Renal pelvis (tissue), 12 donors: ENCODE data around the gene ZNF280D. TPM values are rescaled to one million over a fixed set of nuclear protein-coding genes. Genes with fewer than 3 reads are reported as not detected.
"Not testable (repeated sequence)": the region's sequence is repeated elsewhere in the genome, so short reads cannot be mapped to it uniquely, and the experiment has no call there.

ENCODE experiments used
- DNase-seq: peaks from one replicate; pipeline ENCODE4 v3.0.0-alpha.2; 2013
- long read RNA-seq, 16 experiments: transcript quantifications; one replicate each; lab custom pipeline, GENCODE V29; 2026
- polyA plus RNA-seq, 3 donors: library from polyadenylated mRNA; unstranded; fragments of 120-200 nt; gene quantifications; one replicate each; pipeline ENCODE4 v1.2.1, GENCODE V29; 2013; ENCODE audit not compliant: insufficient read length in 3 of 3

The ZNF280D gene
- polyA plus RNA-seq, result 10 to 100 TPM; 34.8 to 46.6 (median 44.6) TPM
- long read RNA-seq, donor 1, partial matches to known transcripts, result 0 of 1 reads
- long read RNA-seq, donor 1, other reads (novel, unspliced or antisense), result 0 of 1 reads
- long read RNA-seq, donor 2, partial matches to known transcripts, result 0 of 3 reads
- long read RNA-seq, donor 2, other reads (novel, unspliced or antisense), result 0 of 3 reads
- long read RNA-seq, donor 3, full-length matches to known transcripts, result 3 of 3 reads
- long read RNA-seq, donor 3, partial matches to known transcripts, result 0 of 3 reads
- long read RNA-seq, donor 3, other reads (novel, unspliced or antisense), result 0 of 3 reads
- long read RNA-seq, donor 4, partial matches to known transcripts, result 0 of 3 reads
- long read RNA-seq, donor 4, other reads (novel, unspliced or antisense), result 0 of 3 reads
- long read RNA-seq, donor 5, partial matches to known transcripts, result 0 of 1 reads
- long read RNA-seq, donor 5, other reads (novel, unspliced or antisense), result 0 of 1 reads
- long read RNA-seq, donor 6, partial matches to known transcripts, result 0 of 3 reads
- long read RNA-seq, donor 6, other reads (novel, unspliced or antisense), result 0 of 3 reads
- long read RNA-seq, donor 7, partial matches to known transcripts, result 0 of 2 reads
- long read RNA-seq, donor 7, other reads (novel, unspliced or antisense), result 0 of 2 reads
- long read RNA-seq, donor 8, full-length matches to known transcripts, result 4 of 4 reads
- long read RNA-seq, donor 8, partial matches to known transcripts, result 0 of 4 reads
- long read RNA-seq, donor 8, other reads (novel, unspliced or antisense), result 0 of 4 reads
- long read RNA-seq, donor 9, partial matches to known transcripts, result 0 of 2 reads
- long read RNA-seq, donor 9, other reads (novel, unspliced or antisense), result 0 of 2 reads
- long read RNA-seq, donor 10, partial matches to known transcripts, result 0 of 2 reads
- long read RNA-seq, donor 10, other reads (novel, unspliced or antisense), result 0 of 2 reads
- long read RNA-seq, donor 11, partial matches to known transcripts, result 0 of 3 reads
- long read RNA-seq, donor 11, other reads (novel, unspliced or antisense), result 0 of 3 reads
- long read RNA-seq, donor 12, transcript ZNF280D-208 (2 exons, 1,409 nt), result major isoform, 6 of 8 reads
- long read RNA-seq, donor 12, partial matches to known transcripts, result 0 of 8 reads
- long read RNA-seq, donor 12, other reads (novel, unspliced or antisense), result 0 of 8 reads
- long read RNA-seq, donor 13, partial matches to known transcripts, result 0 of 5 reads
- long read RNA-seq, donor 13, other reads (novel, unspliced or antisense), result 0 of 5 reads
- long read RNA-seq, donor 14, result 0 reads
- long read RNA-seq, donor 15, result 0 reads
- long read RNA-seq, donor 16, partial matches to known transcripts, result 0 of 4 reads
- long read RNA-seq, donor 16, other reads (novel, unspliced or antisense), result 0 of 4 reads

- peak; percentile 90 for DNase-seq
Observed at GRCh38 chr15:56733136-56734012, at the start of gene ZNF280D. ZNF280D (minus strand) TSS chr15:56733509; CDS start chr15:56707109, 26,400 bp downstream.

- no peak for DNase-seq
Observed at GRCh38 chr15:56782306-56782705, 49.0 kb upstream of the ZNF280D start.

GRCh38 chr15:56781666-56782065 lies 48.4 kb upstream of the ZNF280D start:
- DNase-seq, result no peak

GRCh38 chr15:56780102-56780725 lies 46.9 kb upstream of the ZNF280D start:
- not testable (repeated sequence) for DNase-seq

- not testable (repeated sequence) for DNase-seq
Observed at GRCh38 chr15:56779449-56779848, 46.1 kb upstream of the ZNF280D start.

- DNase-seq, result no peak
Observed at GRCh38 chr15:56778761-56779160, 45.5 kb upstream of the ZNF280D start.

- no peak for DNase-seq
Observed at GRCh38 chr15:56776839-56777238, 43.5 kb upstream of the ZNF280D start.

- no peak for DNase-seq
Observed at GRCh38 chr15:56775641-56776040, 42.3 kb upstream of the ZNF280D start.

GRCh38 chr15:56774356-56774755 lies 41.0 kb upstream of the ZNF280D start:
- DNase-seq, result no peak

GRCh38 chr15:56772868-56773639 lies 39.7 kb upstream of the ZNF280D start:
- DNase-seq, result peak; percentile 12

GRCh38 chr15:56770173-56770572 lies 36.9 kb upstream of the ZNF280D start:
- no peak for DNase-seq

- DNase-seq, result no peak
Observed at GRCh38 chr15:56767315-56767714, 34.0 kb upstream of the ZNF280D start.

GRCh38 chr15:56765251-56765650 lies 31.9 kb upstream of the ZNF280D start:
- DNase-seq, result no peak

GRCh38 chr15:56763141-56763895 lies 30.0 kb upstream of the ZNF280D start:
- DNase-seq, result no peak

- DNase-seq, result no peak
Observed at GRCh38 chr15:56760186-56760585, 26.9 kb upstream of the ZNF280D start.

- DNase-seq, result no peak
Observed at GRCh38 chr15:56759450-56759845, 26.1 kb upstream of the ZNF280D start.

GRCh38 chr15:56758770-56759449 lies 25.6 kb upstream of the ZNF280D start:
- no peak for DNase-seq

- no peak for DNase-seq
Observed at GRCh38 chr15:56757875-56758274, 24.6 kb upstream of the ZNF280D start.
